ENCODE measurements around the gene TPSB2.
"Not testable (repeated sequence)": the region's sequence is repeated elsewhere in the genome, so short reads cannot be mapped to it uniquely, and the experiment has no call there.

DNA sequence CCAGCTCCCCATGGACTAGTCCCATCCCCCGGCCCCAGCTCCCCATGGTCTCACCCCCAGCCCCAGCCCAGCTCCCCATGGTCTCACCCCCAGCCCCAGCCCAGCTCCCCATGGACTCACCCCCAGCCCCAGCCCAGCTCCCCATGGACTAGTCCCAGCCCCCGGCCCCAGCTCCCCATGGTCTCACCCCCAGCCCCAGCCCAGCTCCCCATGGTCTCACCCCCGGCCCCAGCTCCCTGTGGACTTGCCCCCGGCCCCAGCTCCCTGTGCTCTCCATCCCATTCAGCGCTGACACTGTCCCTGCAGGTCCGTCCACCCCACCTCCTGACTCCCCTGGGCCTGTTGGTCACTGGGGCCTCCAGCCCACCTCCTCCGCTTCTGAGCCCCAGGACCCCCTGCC is 1.3 kb upstream of the TPSB2 start:
- TF ChIP-seq, protein P1, sequence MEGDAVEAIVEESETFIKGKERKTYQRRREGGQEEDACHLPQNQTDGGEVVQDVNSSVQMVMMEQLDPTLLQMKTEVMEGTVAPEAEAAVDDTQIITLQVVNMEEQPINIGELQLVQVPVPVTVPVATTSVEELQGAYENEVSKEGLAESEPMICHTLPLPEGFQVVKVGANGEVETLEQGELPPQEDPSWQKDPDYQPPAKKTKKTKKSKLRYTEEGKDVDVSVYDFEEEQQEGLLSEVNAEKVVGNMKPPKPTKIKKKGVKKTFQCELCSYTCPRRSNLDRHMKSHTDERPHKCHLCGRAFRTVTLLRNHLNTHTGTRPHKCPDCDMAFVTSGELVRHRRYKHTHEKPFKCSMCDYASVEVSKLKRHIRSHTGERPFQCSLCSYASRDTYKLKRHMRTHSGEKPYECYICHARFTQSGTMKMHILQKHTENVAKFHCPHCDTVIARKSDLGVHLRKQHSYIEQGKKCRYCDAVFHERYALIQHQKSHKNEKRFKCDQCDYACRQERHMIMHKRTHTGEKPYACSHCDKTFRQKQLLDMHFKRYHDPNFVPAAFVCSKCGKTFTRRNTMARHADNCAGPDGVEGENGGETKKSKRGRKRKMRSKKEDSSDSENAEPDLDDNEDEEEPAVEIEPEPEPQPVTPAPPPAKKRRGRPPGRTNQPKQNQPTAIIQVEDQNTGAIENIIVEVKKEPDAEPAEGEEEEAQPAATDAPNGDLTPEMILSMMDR (IDR thresholded peaks at IDR 0.05), result not testable (repeated sequence)
- TF ChIP-seq, protein P2, sequence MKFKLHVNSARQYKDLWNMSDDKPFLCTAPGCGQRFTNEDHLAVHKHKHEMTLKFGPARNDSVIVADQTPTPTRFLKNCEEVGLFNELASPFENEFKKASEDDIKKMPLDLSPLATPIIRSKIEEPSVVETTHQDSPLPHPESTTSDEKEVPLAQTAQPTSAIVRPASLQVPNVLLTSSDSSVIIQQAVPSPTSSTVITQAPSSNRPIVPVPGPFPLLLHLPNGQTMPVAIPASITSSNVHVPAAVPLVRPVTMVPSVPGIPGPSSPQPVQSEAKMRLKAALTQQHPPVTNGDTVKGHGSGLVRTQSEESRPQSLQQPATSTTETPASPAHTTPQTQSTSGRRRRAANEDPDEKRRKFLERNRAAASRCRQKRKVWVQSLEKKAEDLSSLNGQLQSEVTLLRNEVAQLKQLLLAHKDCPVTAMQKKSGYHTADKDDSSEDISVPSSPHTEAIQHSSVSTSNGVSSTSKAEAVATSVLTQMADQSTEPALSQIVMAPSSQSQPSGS (CRISPR knock-in tag; IDR thresholded peaks at IDR 0.05; ENCODE audit: borderline replicate concordance, low read depth), result not testable (repeated sequence)
- TF ChIP-seq GRHL2 (CRISPR knock-in tag; IDR thresholded peaks at IDR 0.05; ENCODE audit: insufficient replicate concordance, severe bottlenecking); ZNF263 (CRISPR knock-in tag; IDR thresholded peaks at IDR 0.05; ENCODE audit: low read depth); FOXJ3 (CRISPR knock-in tag; IDR thresholded peaks at IDR 0.05; ENCODE audit: borderline replicate concordance); TP53 (CRISPR knock-in tag; IDR thresholded peaks at IDR 0.05); RORB (CRISPR knock-in tag; IDR thresholded peaks at IDR 0.05); GABPB1 (CRISPR knock-in tag; IDR thresholded peaks at IDR 0.05); NR1H2 (CRISPR knock-in tag; IDR thresholded peaks at IDR 0.05): not testable (repeated sequence)
- TF ChIP-seq, protein P3, sequence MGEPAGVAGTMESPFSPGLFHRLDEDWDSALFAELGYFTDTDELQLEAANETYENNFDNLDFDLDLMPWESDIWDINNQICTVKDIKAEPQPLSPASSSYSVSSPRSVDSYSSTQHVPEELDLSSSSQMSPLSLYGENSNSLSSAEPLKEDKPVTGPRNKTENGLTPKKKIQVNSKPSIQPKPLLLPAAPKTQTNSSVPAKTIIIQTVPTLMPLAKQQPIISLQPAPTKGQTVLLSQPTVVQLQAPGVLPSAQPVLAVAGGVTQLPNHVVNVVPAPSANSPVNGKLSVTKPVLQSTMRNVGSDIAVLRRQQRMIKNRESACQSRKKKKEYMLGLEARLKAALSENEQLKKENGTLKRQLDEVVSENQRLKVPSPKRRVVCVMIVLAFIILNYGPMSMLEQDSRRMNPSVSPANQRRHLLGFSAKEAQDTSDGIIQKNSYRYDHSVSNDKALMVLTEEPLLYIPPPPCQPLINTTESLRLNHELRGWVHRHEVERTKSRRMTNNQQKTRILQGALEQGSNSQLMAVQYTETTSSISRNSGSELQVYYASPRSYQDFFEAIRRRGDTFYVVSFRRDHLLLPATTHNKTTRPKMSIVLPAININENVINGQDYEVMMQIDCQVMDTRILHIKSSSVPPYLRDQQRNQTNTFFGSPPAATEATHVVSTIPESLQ (CRISPR knock-in tag; IDR thresholded peaks at IDR 0.05), result not testable (repeated sequence)
